Endothelial cell of umbilical vein (primary cell): ENCODE measurements around the gene KRTAP10-7. TPM values are rescaled to one million over a fixed set of nuclear protein-coding genes. Genes with fewer than 3 reads are reported as not detected.

ENCODE experiments used
- BruUV-seq: library from RNA; stranded (reverse); fragments of 400-500 nt; replicated peaks from 2 replicates; lab custom pipeline; 2021; lab: Mats Ljungman, UMichigan
- CTCF ChIA-PET: fragments of 300-600, 350-600 bp; sonication (Branson Sonifier 250); formaldehyde crosslinking; loops from one replicate; lab custom pipeline; 2021; ENCODE audit warnings: antibody characterized with exemption, inconsistent platforms; lab: Charles Lee
- POLR2A ChIA-PET: fragments of 300-600, 350-600 bp; sonication (Branson Sonifier 250); formaldehyde crosslinking; loops from one replicate; lab custom pipeline; 2021; ENCODE audit warnings: antibody characterized with exemption, inconsistent platforms; lab: Charles Lee
- DNase-seq: peaks from one replicate; pipeline ENCODE4 v3.0.0-alpha.2; 2011; ENCODE audit warnings: low read depth, low spot score
- FAIRE-seq: peaks from 2 replicates; lab custom pipeline; 2011; peaks lifted over from hg19 to GRCh38; lab: Jason Lieb, UNC
- H2AFZ ChIP-seq: 2 replicates; pipeline ENCODE4 v1.6.0; 2012; ENCODE audit warnings: low read depth, low read length, control low read depth, inconsistent platforms
- H3K27ac ChIP-seq: 2 replicates; pipeline ENCODE4 v1.5.1; 2011; ENCODE audit warnings: low read depth, mild to moderate bottlenecking, control low read depth, low read length, moderate library complexity; ENCODE audit not compliant: insufficient read depth
- H3K27me3 ChIP-seq, 2 experiments: 2 replicates each; pipeline versions ENCODE4 v1.6.0 to v1.6.1; 2011; ENCODE audit warnings: low read length in 2 of 2, mixed read lengths in 1 of 2; ENCODE audit not compliant: control insufficient read depth in 2 of 2, insufficient read depth in 2 of 2
- H3K36me3 ChIP-seq, 2 experiments: 2 replicates in 1 of 2; 3 replicates in 1 of 2; pipeline ENCODE4 v1.5.1; 2011; ENCODE audit warnings: low read length in 2 of 2, mild to moderate bottlenecking in 1 of 2, moderate library complexity in 1 of 2; ENCODE audit not compliant: control insufficient read depth in 2 of 2, insufficient read depth in 2 of 2; ENCODE audit errors: extremely low read depth in 1 of 2
- H3K4me1 ChIP-seq: 3 replicates; pipeline ENCODE4 v1.5.1; 2011; ENCODE audit warnings: mild to moderate bottlenecking, low read length; ENCODE audit not compliant: control insufficient read depth, insufficient read depth; ENCODE audit errors: extremely low read depth
- H3K4me2 ChIP-seq: 2 replicates; pipeline ENCODE4 v1.6.1; 2011; ENCODE audit warnings: low read length, control low read depth, mixed read lengths; ENCODE audit not compliant: insufficient read depth
- H3K4me3 ChIP-seq, 3 experiments: fragments of 200-600 bp in 1 of 3; sonication (generic), shearing (Covaris generic) in 1 of 3; replicated peaks in 1 of 3; 2 replicates each; pipeline ENCODE4 v1.5.1; 2011 to 2016; ENCODE audit warnings: control low read depth in 3 of 3, low read length in 3 of 3, mild to moderate bottlenecking in 2 of 3, inconsistent platforms in 1 of 3, low read depth in 1 of 3, moderate library complexity in 1 of 3; ENCODE audit not compliant: insufficient read depth in 1 of 3
- H3K79me2 ChIP-seq: 2 replicates; pipeline ENCODE4 v1.6.0; 2012; ENCODE audit warnings: low read length, inconsistent platforms; ENCODE audit not compliant: control insufficient read depth, insufficient read depth
- H3K9ac ChIP-seq: replicated peaks from 2 replicates; pipeline ENCODE3; 2011; ENCODE audit warnings: low read length, control low read depth; ENCODE audit not compliant: insufficient read depth; ENCODE audit errors: extremely low read depth
- H3K9me1 ChIP-seq: replicated peaks from 3 replicates; pipeline ENCODE4 v1.6.0; 2011; ENCODE audit warnings: mild to moderate bottlenecking, low read length; ENCODE audit not compliant: control insufficient read depth, insufficient read depth; ENCODE audit errors: extremely low read depth
- H3K9me3 ChIP-seq: replicated peaks from 2 replicates; pipeline ENCODE4 v1.5.1; 2012; ENCODE audit warnings: low read length, inconsistent platforms; ENCODE audit not compliant: control insufficient read depth, insufficient read depth
- H4K20me1 ChIP-seq: replicated peaks from 2 replicates; pipeline ENCODE3; 2011; ENCODE audit warnings: mild to moderate bottlenecking, low read length; ENCODE audit not compliant: control insufficient read depth, insufficient read depth; ENCODE audit errors: extremely low read depth
- CTCF ChIP-seq, 2 donors: IDR thresholded peaks; 1 replicate in 1 of 2; 2 replicates in 1 of 2; pipeline ENCODE4 v1.5.1; 2011; ENCODE audit warnings: low read length in 2 of 2, mild to moderate bottlenecking in 2 of 2, moderate library complexity in 2 of 2, control low read depth in 1 of 2, inconsistent platforms in 1 of 2, low read depth in 1 of 2; ENCODE audit not compliant: insufficient read depth in 1 of 2; ENCODE audit errors: extremely low read depth in 1 of 2
- EZH2 ChIP-seq: IDR thresholded peaks from 2 replicates; pipeline ENCODE4 v1.6.1; 2012; ENCODE audit warnings: borderline replicate concordance, low read depth, mild to moderate bottlenecking, moderate library complexity, low read length, inconsistent platforms; ENCODE audit not compliant: severe bottlenecking
- FOS ChIP-seq: IDR thresholded peaks from 2 replicates; pipeline ENCODE4 v1.6.1; 2011; ENCODE audit warnings: mild to moderate bottlenecking, low read length, moderate library complexity, borderline replicate concordance; ENCODE audit not compliant: insufficient read depth
- GATA2 ChIP-seq: IDR thresholded peaks from 2 replicates; pipeline ENCODE4 v1.7.0; 2011; ENCODE audit warnings: low read depth, mild to moderate bottlenecking, moderate library complexity, mixed read lengths, low read length; ENCODE audit not compliant: insufficient read length, insufficient read depth
- JUN ChIP-seq: IDR thresholded peaks from 2 replicates; pipeline ENCODE4 v1.6.1; 2011; ENCODE audit warnings: borderline replicate concordance, low read depth; ENCODE audit not compliant: insufficient read length, insufficient read depth
- MYC ChIP-seq: IDR thresholded peaks from one replicate; pipeline ENCODE4 v1.6.1; 2011; ENCODE audit warnings: mild to moderate bottlenecking, low read depth, low read length
- POLR2A ChIP-seq: IDR thresholded peaks from 2 replicates; pipeline ENCODE4 v1.6.1; 2012; ENCODE audit warnings: low read depth, mild to moderate bottlenecking, control low read depth, low read length
- POLR2AphosphoS5 ChIP-seq: IDR thresholded peaks from 2 replicates; pipeline ENCODE4 v1.6.1; 2012; ENCODE audit warnings: low read depth, mild to moderate bottlenecking, control low read depth, low read length, moderate library complexity; ENCODE audit not compliant: insufficient read depth
- dilution Hi-C: fragments of 300-500 bp; cut with MboI; formaldehyde crosslinking; loops from one replicate; pipeline ENCODE4 v1.15.0; 2019; ENCODE audit warnings: low sequenced_read_pairs; ENCODE audit not compliant: extremely low pct_ligation_motif_present
- intact Hi-C: fragments of 100-400 bp; cut with micrococcal nuclease; formaldehyde crosslinking; loops from one replicate; pipeline ENCODE4 v1.10.0; 2022
- polyA plus RNA-seq, 4 experiments: library from polyadenylated mRNA; depleted of rRNA in 3 of 4; stranded (reverse) in 3 of 4; unstranded in 1 of 4; fragments of >200 nt; gene quantifications; 2 replicates each; pipeline versions ENCODE4 v1.2.1 to v1.2.3, GENCODE V29; 2011 to 2012; ENCODE audit warnings: missing spikeins in 1 of 4
- total RNA-seq: library from RNA; stranded (reverse); gene quantifications from 2 replicates; pipeline ENCODE4 v1.2.3, GENCODE V29; 2021
- TF ChIP-seq, protein P1 (sequence below): IDR thresholded peaks from 2 replicates; pipeline ENCODE4 v1.6.1; 2011; ENCODE audit not compliant: insufficient read depth, insufficient read length

The KRTAP10-7 gene
- total and polyA plus RNA-seq, 2 donors (not counting 3 experiments of a cell fraction or from before 2014, with no cell fraction given) = not detected

- POLR2A ChIA-PET = no interaction called here
Measured at GRCh38 chr21:44592446-44593311, 7.7 kb upstream of the KRTAP10-7 start, which contains the start of gene KRTAP10-6. KRTAP10-6 (minus strand) TSS chr21:44592505; CDS start chr21:44592484, 21 bp downstream.

More at GRCh38 chr21:44592446-44593311, 7.7 kb upstream of the KRTAP10-7 start, which contains the start of gene KRTAP10-6:
- CTCF ChIA-PET = interaction anchor here (0.7 to 1.8 kb wide), 3 partner anchors 8 to 201 kb away, joined by 3 to 4 read pairs (median 4); partner anchors contain the start of genes KRTAP10-4 and KRTAP10-7
- Histone ChIP-seq H3K4me1 (no peaks in the 10 kb centered on the region), H3K27ac (no peak within 1 kb of the TSS), H3K9me3 (no peaks in the 10 kb centered on the region), H3K79me2 (no peaks in the 10 kb centered on the region), H3K9ac (no peak within 1 kb of the TSS), H3K4me3 (no peak within 1 kb of the TSS), H3K27me3 (no peaks in the 10 kb centered on the region), H3K9me1 (no peaks in the 10 kb centered on the region), H3K36me3 (no peaks in the 10 kb centered on the region), H4K20me1 (no peaks in the 10 kb centered on the region), H2AFZ (no peak within 1 kb of the TSS), H3K4me2 (no peak within 1 kb of the TSS)
- TF ChIP-seq JUN (no peak), EZH2 (no peak), POLR2A (no peak), MYC (no peak), FOS (no peak), GATA2 (no peak), POLR2AphosphoS5 (no peak), CTCF (IDR thresholded peaks at IDR 0.05; ENCODE audit: extremely low read depth in 1 of 2, insufficient read depth in 1 of 2, low read depth in 1 of 2, low read length in 2 of 2) (no peak)
- TF ChIP-seq, protein P1, sequence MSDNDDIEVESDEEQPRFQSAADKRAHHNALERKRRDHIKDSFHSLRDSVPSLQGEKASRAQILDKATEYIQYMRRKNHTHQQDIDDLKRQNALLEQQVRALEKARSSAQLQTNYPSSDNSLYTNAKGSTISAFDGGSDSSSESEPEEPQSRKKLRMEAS = no peak
- intact Hi-C loops = no loop called here
- dilution Hi-C loops = no loop called here
- DNase-seq (no peak), FAIRE-seq (no peak)
- BruUV-seq = no TSS peak
